HG03280 (cell line): ENCODE data around the gene PNPLA2.

Experiments used
- ATAC-seq: cut with Tn5 transposase; IDR thresholded peaks from one replicate; pipeline ENCODE4 v1.9.1; 2021; ENCODE audit warnings: mild to moderate bottlenecking, moderate library complexity; ENCODE audit not compliant: unreplicated experiment

PNPLA2 gene

GRCh38 chr11:797296-798092 lies 21.2 kb upstream of the PNPLA2 start:
- peak; percentile 39 for ATAC-seq

DNA sequence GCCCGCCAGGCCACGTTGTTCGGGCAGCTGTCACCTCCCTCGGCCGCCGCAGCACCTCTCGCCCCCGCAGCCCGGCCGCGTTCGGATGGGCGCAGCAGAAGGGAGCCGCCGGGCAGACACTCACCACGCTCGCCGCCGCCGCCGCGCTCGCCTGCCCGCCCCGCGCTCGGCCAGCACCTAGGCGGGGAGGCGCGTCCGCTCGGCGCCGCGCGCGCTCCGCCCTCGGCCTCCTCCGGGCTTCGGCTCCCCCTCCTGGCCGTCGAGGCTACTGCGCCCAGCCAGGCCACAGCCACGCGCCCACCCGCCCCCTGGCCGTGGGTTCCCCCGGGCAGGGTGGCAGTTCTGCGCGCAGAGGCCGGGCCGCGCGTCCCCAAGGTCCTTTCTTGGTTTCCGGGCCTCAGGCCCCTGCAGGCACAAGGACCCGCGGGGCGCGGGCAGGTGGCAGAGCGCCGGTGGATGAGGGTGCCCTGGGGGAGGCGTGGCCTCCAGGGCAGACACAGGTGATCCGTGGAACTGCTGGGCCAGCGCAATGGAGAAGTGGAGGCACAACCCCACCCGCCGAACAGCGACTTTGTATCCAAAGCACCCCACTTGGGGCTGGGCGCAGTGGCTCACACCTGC lies 20.5 kb upstream of the PNPLA2 start, which contains the start of gene SLC25A22:
TSS of gene SLC25A22 (minus strand) at position 189 of the 621 bp plus-strand sequence. CDS start 3,275 bp downstream, outside the sequence.
- ATAC-seq, result peak; percentile 60

GRCh38 chr11:799641-800316 lies 18.9 kb upstream of the PNPLA2 start:
- ATAC-seq, result no peak

DNA sequence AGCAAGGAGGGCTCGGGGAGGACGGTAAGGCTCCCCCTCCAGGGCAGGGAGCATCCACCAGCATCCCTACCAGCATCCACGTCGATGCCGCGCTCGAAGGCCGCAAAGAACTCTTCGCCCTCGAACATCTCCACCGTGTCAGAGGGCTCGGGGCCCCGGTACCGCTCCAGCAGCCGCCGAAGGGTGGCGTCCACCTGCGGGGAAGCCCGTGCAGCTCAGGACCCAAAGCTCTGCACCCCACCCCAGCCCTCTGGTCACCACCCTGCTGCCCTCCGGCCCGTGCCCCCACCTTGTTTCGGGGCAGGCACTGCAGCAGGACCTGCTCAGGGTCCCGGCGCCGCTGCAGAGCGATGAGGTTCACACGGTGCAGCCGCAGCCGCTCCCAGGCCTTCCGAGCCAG lies 18.2 kb upstream of the PNPLA2 start:
- ATAC-seq, result no peak

DNA sequence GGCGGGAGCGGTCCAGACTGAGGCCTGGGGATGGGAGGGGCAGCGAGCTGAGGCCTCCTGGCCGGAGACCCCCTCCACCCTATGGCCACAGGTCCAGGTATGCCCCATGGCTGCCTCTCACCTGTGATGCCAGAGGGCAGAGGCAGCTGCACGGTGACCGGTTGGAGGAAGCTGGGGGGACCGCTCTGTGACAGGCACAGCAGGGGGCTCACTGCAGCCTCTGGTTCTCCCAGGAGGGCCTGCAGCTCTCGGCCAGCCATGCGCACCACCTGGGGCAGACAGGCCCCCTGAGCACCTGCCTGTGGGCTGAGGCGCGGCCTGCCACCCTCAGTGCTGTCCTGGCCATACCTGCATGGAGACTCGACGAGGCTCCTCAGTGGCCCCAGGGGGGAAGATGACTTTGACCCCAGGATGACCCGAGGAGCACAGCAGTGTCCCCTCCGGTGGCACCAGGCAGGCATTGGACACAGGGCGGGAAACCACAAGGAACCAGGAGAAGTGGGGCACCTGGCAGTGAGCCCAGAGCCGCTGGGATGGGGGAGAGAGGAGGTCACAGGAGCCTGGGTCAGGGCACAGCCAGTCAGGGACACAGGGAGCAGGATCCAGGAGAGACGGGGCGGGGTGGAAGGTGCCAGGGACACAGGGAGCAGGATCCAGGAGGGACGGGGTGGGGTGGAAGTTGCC lies 17.5 kb upstream of the PNPLA2 start:
- ATAC-seq, result no peak

DNA sequence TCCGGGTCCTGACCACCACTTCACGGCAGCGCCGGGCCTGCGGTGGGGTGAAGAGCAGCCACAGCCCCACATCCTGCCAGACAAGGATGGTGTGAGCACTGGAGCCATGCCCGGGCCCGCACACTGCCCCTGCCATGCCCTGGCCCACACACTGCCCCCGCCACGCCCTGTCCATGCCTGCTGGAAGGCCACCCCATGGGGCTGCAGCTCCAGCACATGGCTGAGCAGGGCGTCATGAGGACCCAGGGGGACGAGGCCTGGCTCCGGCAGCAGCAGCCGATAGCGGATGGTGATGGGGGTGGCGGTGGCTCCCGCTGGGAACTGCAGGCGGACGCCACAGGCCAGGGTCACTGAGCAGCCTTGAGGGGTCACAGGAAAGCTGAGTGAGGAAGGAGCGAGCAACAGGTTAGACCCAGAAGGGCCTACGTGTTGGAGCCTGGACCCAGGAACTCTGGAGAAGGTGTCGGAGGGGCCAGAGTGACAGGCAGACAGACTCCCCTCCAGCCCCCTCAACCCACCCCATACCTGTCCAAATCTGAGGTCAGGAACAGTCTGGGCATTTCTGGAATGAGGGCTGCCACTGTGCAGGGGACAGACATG lies 16.6 kb upstream of the PNPLA2 start:
- no peak for ATAC-seq

DNA sequence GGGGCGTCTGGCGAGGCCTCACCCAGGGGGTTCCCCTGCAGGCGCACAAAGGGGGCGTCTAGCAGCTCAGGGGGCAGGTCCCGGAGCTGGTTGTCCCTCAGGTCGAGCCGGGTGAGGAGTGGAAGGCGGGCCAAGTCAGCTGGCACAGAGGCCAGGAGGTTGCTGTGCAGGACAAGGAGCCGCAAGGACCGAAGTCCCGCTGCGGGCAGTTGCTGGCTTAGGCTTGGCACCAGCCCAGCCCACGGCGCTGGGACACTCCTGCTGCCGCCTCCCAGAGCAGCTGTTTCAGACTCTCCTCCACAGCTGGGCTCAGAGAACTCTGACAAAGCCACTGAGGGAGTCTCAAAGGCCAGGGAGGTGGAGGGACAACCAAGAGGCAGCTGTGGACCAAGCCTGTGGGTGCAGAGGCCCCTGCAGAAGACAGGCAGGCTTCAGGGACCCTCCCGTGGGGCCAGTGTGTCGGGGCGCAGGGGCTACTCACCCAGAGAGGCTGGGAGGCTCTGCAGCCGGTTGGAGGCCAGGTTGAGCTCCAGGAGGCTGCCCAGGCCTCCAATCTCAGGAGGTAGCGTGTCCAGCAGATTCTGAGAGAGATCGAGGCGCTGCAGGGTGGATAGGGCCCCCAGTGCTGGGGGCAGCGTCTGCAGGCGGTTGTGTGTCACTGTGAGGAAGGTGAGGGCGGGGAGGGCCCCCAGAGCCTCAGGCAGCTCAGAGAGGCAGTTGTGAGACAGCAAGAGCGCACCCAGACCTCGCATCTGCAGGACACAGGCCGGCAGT lies 15.8 kb upstream of the PNPLA2 start:
- ATAC-seq, result no peak

GRCh38 chr11:803467-803742 lies 15.3 kb upstream of the PNPLA2 start:
- ATAC-seq, result no peak

- ATAC-seq, result no peak
These were observed 14.7 kb upstream of the PNPLA2 start for GRCh38 chr11:803770-804598.

GRCh38 chr11:804599-804964 lies 14.1 kb upstream of the PNPLA2 start:
- ATAC-seq, result no peak

- ATAC-seq, result no peak
These were observed 10.1 kb upstream of the PNPLA2 start for GRCh38 chr11:808427-809286.

- peak; percentile 72 for ATAC-seq
These were observed 9.3 kb upstream of the PNPLA2 start, which contains the start of gene RPLP2 for GRCh38 chr11:809287-810039. Gene RPLP2 (plus strand): TSS chr11:809967. CDS start chr11:810235, 268 bp downstream.

GRCh38 chr11:810040-810567 lies 8.6 kb upstream of the PNPLA2 start:
- ATAC-seq, result no peak

- no peak for ATAC-seq
These were observed 7.1 kb upstream of the PNPLA2 start for GRCh38 chr11:811446-812245.

DNA sequence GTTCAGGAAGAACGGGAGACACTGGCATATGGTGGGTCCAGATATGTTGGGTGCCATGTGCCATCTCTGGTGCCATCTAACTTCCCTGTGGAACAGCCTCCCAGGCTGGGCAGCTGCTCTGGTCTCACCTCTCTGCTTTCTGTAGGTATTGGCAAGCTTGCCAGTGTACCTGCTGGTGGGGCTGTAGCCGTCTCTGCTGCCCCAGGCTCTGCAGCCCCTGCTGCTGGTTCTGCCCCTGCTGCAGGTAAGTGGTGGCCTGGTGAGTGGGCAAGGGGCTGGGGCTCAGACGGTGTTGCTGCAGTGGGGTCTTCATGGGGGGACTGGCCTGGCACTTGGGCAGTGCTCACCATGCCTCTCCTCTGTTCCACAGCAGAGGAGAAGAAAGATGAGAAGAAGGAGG lies 6.3 kb upstream of the PNPLA2 start:
- ATAC-seq, result no peak

GRCh38 chr11:813072-813455 lies 5.7 kb upstream of the PNPLA2 start:
- no peak for ATAC-seq
